ENCODE data around the gene MYBL2.

Gene MYBL2

DNA sequence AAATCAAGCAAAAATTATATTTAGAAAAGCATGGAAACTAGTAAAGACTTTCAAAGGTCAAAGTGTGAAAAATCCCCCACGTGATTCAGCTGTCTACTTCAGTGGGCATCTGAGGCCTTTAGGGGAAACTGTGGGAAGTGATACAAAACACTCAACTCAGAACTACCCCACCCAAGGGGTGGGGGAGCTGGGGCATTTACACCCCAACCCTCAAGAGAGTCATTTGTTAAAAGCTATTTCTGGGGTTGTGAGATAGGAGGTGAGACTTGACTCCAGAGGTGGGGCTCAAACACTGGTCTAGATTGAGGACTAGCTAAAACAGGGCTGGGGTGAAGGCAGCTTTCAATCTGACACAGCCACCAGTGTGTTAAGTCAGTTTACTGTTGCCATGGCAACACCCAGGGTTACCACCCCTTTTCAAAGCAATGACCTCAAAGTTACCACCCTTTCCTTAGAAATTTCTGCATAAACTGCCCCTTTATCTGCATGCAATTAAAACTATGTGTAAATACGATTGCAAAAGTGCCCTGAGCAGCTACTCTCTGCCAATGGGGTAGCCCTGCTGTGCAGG lies 69.8 kb downstream of the MYBL2 start:
- H3K4me1 Mint-ChIP-seq (ENCODE audit: low read depth in 2 of 2), result no peaks in the 10 kb centered on the region
- no peak for DNase-seq
- H3K9me3 Mint-ChIP-seq, result no peaks in the 10 kb centered on the region
- peak; percentile 33 for ATAC-seq (replicated peaks)
- peaks cover 10 to 41% of the 10 kb centered on the region in 2 donors for H3K27me3 Mint-ChIP-seq
- no peaks in the 10 kb centered on the region for H3K36me3 Mint-ChIP-seq (ENCODE audit: insufficient read depth)
- H3K27ac Mint-ChIP-seq, result no peak overlapping the region
- H3K4me3 Mint-ChIP-seq, result no peak overlapping the region

DNA sequence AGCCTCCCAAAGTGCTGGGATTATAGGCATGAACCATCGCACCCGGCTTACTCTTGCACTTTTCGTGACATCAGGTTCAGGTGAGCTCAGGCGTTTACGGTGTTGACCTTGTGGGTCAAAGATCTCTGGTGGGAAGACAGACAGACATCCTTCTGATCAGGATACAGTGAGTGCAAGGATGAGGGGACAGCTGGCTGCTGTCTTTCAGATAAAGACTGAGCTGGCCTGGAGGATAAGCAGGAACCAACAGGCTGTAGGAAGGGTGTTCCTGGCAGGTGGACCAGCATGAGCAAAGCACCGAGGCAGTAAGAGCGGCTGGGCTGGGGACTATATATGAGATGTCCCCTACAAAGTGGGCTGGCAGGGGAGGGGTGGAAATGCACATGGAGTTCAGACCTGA lies 71.0 kb downstream of the MYBL2 start:
- no peaks in the 10 kb centered on the region for H3K36me3 Mint-ChIP-seq (ENCODE audit: insufficient read depth)
- H3K9me3 Mint-ChIP-seq, result no peaks in the 10 kb centered on the region
- H3K4me1 Mint-ChIP-seq (ENCODE audit: low read depth in 2 of 2), result no peaks in the 10 kb centered on the region
- no peak overlapping the region for H3K27ac Mint-ChIP-seq
- H3K27me3 Mint-ChIP-seq, result peaks cover 10 to 33% of the 10 kb centered on the region in 2 donors
- DNase-seq (no peak), ATAC-seq (replicated peaks) (no peak)
- no peak overlapping the region for H3K4me3 Mint-ChIP-seq

DNA sequence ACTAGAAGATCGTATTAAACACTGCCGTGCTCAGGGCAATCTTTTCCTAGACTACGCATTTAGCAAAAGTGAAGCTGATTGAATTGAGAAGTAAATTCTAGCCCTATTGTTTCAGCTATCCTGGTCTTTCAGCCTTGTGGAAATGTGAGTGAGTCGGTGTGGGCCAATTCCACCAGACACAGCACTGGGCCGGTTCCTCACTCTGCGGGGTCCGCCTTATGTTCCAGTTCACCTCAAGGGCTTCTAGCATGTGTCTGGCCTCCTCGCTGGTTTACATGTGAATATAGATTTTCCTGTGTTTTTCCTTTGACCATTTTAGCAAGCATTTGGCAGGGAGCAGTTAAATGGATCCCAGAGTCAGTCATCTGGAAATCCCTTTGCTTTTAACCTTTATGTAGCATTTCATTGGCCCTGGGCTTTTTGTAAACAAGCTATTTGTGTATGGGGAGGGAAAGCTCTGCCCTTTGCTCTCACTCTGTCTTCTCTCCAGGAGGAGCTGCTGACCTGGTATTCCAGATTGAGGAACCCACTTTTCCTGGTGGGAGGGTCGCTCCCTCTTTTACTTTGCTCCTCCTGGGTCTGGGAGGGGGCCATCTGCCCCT lies 72.3 kb downstream of the MYBL2 start:
- no peak overlapping the region for H3K4me3 Mint-ChIP-seq
- no peak overlapping the region for H3K27ac Mint-ChIP-seq
- H3K4me1 Mint-ChIP-seq (ENCODE audit: low read depth in 2 of 2), result no peaks in the 10 kb centered on the region
- H3K27me3 Mint-ChIP-seq, result peaks cover 6 to 33% of the 10 kb centered on the region in 2 donors
- ATAC-seq (replicated peaks), result no peak
- no peak for DNase-seq
- H3K9me3 Mint-ChIP-seq, result no peaks in the 10 kb centered on the region
- peaks cover 3% of the 10 kb centered on the region for H3K36me3 Mint-ChIP-seq (ENCODE audit: insufficient read depth)

DNA sequence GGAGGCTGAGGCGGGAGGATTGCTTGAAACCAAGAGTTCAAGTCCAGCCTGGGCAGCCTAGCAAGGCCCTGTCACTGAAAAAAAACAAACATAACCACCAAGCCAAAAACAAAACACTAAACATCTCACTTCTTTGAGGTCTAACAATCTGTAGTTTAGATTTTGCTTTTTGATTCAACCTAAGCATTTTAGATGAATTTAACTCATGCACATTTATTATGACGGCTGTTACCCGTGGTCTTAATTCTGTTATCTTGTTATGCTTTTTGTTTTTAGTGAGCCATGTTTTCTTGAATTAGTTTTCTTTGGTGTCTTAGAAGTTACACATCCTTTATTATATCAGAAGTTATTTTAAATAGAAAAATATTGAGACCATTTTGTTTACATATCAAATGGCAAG lies 73.7 kb downstream of the MYBL2 start:
- Mint-ChIP-seq H3K27me3 (peaks cover 1 to 23% of the 10 kb centered on the region in 2 donors), H3K27ac (no peak overlapping the region), H3K9me3 (no peaks in the 10 kb centered on the region), H3K4me3 (no peak overlapping the region), H3K4me1 (ENCODE audit: low read depth in 2 of 2) (no peaks in the 10 kb centered on the region), H3K36me3 (ENCODE audit: insufficient read depth) (peaks cover 3% of the 10 kb centered on the region)
- no peak for DNase-seq
- ATAC-seq (replicated peaks), result no peak

DNA sequence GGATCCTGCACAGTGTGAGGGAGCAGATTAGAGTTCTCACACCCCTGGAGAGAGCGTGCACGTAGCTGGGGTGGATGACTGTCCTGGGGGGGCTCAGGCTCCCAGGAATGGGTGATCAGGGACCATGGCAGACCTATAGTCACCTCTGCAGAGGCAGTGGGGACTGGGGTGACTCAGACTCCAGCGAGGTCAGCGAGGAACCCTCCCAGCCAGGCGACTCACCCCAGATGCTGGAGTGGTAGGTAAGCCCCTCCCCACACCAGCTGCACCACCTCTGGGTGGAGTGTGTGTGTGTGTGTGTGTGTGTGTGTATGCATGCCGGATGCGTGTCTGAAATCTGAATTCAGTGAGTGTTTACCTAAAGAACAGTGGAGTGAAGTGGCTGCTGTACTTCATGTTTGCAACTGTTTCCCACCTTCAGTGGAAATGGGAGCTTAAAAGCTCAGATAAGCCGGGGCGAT lies 77.3 kb downstream of the MYBL2 start:
- no peaks in the 10 kb centered on the region for H3K9me3 Mint-ChIP-seq
- no peak overlapping the region for H3K27ac Mint-ChIP-seq
- H3K4me3 Mint-ChIP-seq, result no peak overlapping the region
- peaks cover 3% of the 10 kb centered on the region for H3K36me3 Mint-ChIP-seq (ENCODE audit: insufficient read depth)
- DNase-seq, result no peak
- no peak for ATAC-seq (replicated peaks)
- no peaks in the 10 kb centered on the region for H3K4me1 Mint-ChIP-seq (ENCODE audit: low read depth in 2 of 2)
- peaks cover 9 to 38% of the 10 kb centered on the region in 2 donors for H3K27me3 Mint-ChIP-seq

DNA sequence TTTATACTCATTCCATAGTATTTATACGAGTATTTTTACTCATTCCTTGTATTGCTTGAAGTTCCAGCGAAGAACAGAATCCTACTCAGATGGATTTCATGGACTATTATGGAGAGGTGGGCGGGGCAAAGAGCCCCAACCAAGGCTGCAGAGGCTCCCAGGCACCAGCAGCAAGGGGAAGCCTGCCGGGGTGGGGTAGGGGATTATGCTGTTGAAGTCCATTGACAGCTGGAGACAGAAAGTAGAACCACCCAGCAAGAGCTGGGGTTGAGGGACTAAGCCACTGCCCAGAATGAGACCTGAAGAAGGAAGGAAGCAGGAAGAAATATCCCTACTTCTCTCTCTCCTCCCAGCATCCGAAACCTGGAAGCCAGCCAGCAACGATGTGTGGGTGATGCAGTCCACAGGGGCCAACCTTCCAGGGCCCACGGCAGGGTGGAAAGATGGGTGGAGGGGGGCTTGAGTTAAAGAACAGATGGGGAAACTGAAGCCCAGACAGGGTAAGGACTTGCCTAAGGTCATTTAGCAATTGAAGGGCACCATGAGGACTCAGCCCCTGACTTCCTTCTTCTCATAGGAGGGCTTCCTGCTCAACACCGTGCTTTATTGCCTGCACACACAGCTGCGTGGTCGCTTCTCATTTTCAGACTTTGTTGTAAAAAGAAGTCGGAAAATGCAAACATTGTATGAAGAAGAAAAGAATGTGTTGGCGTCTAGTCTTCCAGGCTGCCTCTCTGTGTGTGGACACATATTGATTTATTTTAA lies 78.2 kb downstream of the MYBL2 start:
- DNase-seq, result no peak
- no peaks in the 10 kb centered on the region for H3K9me3 Mint-ChIP-seq

DNA sequence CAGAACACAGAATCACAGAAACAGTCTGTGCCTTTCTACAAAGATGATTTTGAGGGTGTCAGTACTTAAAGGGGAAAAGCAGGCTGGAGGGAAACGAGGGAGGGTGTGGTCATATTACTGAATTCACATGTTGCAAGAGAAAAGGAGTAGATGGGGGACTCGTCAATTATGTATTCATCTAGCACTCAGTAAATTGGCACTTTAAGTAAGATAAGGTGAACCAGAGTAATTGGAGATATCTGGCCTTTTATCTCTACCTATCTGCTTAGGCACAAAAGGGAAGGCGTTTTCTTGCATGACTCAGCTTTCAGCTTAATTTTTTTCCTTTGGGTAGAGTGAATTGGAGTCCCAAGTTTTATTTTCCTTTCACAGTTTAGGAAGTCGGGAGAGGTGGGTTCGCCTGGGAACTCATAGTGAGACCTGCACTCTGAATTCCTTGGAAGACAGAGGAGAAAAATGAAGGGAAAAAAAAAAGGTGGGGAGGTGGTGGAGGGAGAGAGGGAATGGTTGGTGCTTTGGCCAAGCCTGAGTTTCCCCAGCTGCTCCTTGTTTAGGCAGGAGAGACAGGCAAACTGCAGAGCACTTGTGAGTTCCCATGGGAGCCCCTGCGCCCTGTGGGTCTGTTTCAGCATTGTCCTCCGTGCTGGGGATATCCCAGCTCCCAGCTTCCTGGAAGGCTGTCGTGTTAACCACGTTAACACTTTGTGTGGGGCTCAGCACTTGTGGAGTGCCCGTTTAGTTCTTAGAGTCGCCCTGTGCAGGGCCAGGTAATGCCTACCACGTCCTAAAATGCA lies 79.6 kb downstream of the MYBL2 start:
- H3K4me1 Mint-ChIP-seq (ENCODE audit: low read depth in 2 of 2), result peaks cover 10 to 13% of the 10 kb centered on the region in 2 donors
- ATAC-seq (replicated peaks), result no peak
- no peak for DNase-seq
- H3K27ac Mint-ChIP-seq, result no peak overlapping the region
- no peak overlapping the region for H3K4me3 Mint-ChIP-seq
- H3K9me3 Mint-ChIP-seq, result no peaks in the 10 kb centered on the region
- H3K27me3 Mint-ChIP-seq, result peaks cover 26 to 60% of the 10 kb centered on the region in 2 donors
- peaks cover 6% of the 10 kb centered on the region for H3K36me3 Mint-ChIP-seq (ENCODE audit: insufficient read depth)

More for the DNA sequence above, 78.2 kb downstream of the MYBL2 start:
- peaks cover 6% of the 10 kb centered on the region for H3K36me3 Mint-ChIP-seq (ENCODE audit: insufficient read depth)
- no peak overlapping the region for H3K4me3 Mint-ChIP-seq
- no peak for ATAC-seq (replicated peaks)
- no peak overlapping the region for H3K27ac Mint-ChIP-seq
- peaks cover 0 to 4% of the 10 kb centered on the region in 2 donors for H3K4me1 Mint-ChIP-seq (ENCODE audit: low read depth in 2 of 2)
- H3K27me3 Mint-ChIP-seq, result peaks cover 16 to 46% of the 10 kb centered on the region in 2 donors

DNA sequence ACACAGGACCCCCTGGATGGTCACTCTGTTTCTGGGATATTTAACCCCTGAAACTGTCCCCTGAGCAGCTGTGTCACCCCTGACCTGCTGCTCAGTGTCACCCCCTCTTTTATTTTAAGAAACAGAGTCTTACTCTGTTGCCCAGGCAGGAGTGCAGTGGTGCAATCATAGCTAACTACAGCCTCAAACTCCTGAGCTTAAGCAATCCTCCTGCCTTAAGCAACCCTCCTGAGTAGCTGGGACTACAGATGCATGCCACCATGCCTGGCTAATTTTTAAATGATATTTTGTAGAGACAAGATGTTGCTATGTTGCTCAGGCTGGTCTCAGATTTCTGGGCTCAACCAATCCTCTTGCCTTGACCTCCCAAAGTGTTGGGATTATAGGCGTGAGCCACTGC lies 81.4 kb downstream of the MYBL2 start:
- no peaks in the 10 kb centered on the region for H3K9me3 Mint-ChIP-seq
- H3K27me3 Mint-ChIP-seq, result peaks cover 34 to 65% of the 10 kb centered on the region in 2 donors
- ATAC-seq (replicated peaks) (no peak), DNase-seq (no peak)
- H3K4me3 Mint-ChIP-seq, result no peak overlapping the region
- H3K27ac Mint-ChIP-seq, result no peak overlapping the region
- H3K36me3 Mint-ChIP-seq (ENCODE audit: insufficient read depth), result peaks cover 6% of the 10 kb centered on the region
- peaks cover 23 to 27% of the 10 kb centered on the region in 2 donors for H3K4me1 Mint-ChIP-seq (ENCODE audit: low read depth in 2 of 2)

DNA sequence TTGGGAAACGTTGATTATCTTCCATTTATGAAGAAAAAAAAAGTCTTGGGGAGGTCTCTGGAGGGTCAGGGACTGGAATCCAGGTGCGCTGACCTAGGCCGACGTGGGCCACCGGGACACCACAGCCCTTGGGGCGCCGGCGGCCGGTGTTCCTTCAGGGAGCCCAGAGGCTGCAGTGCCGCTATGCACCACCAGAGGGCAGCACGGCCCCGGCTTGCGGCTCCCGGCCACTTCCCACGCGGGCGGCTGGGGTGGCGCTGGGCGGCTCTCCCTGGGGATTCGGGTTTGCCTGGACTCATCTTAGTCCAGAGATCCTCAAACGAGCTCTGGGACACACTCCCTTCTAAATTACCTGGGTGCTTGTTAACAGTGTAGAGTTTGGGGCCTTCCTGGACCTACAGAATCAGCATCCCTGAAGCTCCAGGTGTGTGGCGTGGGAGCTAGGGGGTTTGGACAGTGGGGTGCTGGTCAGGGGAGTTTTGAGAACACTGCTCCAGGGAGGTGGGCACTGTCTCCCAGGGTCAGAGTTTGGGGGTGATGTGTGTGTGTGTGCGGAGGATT lies 82.9 kb downstream of the MYBL2 start:
- Mint-ChIP-seq H3K27ac (no peak overlapping the region), H3K4me3 (no peak overlapping the region), H3K4me1 (ENCODE audit: low read depth in 2 of 2) (peaks cover 23 to 27% of the 10 kb centered on the region in 2 donors), H3K27me3 (peaks cover 34 to 63% of the 10 kb centered on the region in 2 donors), H3K36me3 (ENCODE audit: insufficient read depth) (peaks cover 3% of the 10 kb centered on the region), H3K9me3 (no peaks in the 10 kb centered on the region)
- peak; percentile 69 for ATAC-seq (replicated peaks)
- peak; percentile 82 to 85 (median 83) for DNase-seq

DNA sequence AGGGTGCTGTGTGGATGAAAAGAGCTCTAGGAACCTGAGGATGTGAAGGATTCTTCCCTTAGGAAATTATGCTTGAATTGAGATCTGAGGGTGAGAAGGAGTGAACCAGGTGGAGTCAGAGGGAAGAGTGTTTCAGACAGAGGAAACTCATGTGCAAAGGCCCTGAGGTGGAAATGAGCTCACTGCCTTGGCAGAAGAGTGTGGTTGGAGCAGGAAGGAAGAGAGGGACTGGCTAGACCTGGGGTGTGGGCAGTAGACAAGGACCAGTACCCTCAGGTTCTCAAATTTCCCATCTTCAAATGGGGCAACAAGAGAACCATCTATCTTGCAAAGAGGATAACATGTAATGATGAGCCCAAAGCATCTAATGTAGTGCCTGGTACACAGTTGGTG lies 83.9 kb downstream of the MYBL2 start:
- DNase-seq (no peak), ATAC-seq (replicated peaks) (no peak)
- H3K4me3 Mint-ChIP-seq, result peak overlapping the region in 1 of 2 donors; percentile 46
- H3K9me3 Mint-ChIP-seq, result no peaks in the 10 kb centered on the region
- H3K4me1 Mint-ChIP-seq (ENCODE audit: low read depth in 2 of 2), result peaks cover 23 to 27% of the 10 kb centered on the region in 2 donors
- peaks cover 3% of the 10 kb centered on the region for H3K36me3 Mint-ChIP-seq (ENCODE audit: insufficient read depth)
- H3K27me3 Mint-ChIP-seq, result peaks cover 34 to 67% of the 10 kb centered on the region in 2 donors
- peak overlapping the region; percentile 44 for H3K27ac Mint-ChIP-seq

DNA sequence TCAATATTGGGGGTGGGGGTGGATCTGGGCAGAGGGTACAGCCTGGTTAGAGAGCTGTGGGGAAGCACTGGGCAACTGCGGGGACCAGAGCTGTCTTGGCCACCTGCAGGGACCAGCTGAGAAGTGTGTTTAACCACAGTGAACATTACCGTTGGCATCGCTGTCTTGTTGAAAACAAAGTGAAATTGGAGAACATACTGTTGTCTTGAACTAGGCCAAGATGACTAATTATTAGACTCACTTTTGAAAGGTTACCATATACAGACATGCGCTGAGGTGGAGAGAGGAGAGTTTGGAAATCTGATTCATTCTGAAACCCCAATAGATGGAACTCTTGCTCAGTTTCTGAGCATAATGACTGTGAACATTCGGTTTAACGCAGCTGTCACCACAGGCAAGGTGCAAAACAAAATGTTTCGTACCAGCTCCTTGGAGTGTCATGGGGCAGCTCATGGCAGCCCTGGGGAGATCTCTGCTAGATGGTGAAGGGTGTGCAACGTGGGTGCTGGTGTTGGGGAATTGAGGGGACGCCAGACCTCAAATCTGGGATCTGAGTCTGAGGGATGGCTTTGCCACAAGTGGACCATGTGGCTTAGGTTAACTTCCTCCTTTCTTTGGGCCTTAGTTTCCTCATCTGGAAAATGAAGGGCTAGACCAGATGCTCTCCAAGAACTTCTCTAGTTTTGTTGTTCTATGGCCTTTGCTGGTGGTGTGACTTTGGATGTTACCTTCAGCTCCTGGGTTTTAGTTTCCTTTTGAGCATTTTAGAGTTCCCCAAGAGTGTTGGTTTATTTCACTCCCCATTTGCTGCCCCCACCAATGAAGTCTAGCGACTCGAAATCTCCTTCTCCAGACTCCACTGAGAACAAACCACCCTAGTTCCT lies 84.5 kb downstream of the MYBL2 start:
- H3K27ac Mint-ChIP-seq, result peak overlapping the region; percentile 44
- DNase-seq (peak in 2 of 3 experiments; percentile 8 to 17), ATAC-seq (replicated peaks) (peak; percentile 66)
- peak overlapping the region; percentile 42 to 46 for H3K4me3 Mint-ChIP-seq
- peaks cover 3% of the 10 kb centered on the region for H3K36me3 Mint-ChIP-seq (ENCODE audit: insufficient read depth)
- no peaks in the 10 kb centered on the region for H3K9me3 Mint-ChIP-seq
- peaks cover 34 to 67% of the 10 kb centered on the region in 2 donors for H3K27me3 Mint-ChIP-seq
- H3K4me1 Mint-ChIP-seq (ENCODE audit: low read depth in 2 of 2), result peaks cover 23 to 27% of the 10 kb centered on the region in 2 donors

DNA sequence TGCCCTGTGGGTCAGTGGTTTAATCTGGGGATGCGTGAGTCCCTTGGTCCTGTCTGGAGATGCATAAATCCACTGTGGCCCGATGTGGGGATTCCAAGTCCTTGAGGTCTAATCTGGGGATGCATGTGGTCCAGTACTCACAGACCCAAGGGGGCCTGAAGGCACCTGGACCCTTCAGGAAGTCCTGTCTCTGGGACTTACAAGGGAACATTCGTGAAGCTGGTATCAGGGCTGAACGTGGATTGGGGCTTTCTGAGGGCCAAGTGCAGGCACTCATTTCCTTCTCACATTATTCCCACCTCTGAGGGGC lies 85.1 kb downstream of the MYBL2 start:
- no peaks in the 10 kb centered on the region for H3K9me3 Mint-ChIP-seq
- ATAC-seq (replicated peaks) (no peak), DNase-seq (no peak)
- H3K36me3 Mint-ChIP-seq (ENCODE audit: insufficient read depth), result peaks cover 3% of the 10 kb centered on the region
- H3K27ac Mint-ChIP-seq, result peak overlapping the region; percentile 44 to 52
- H3K27me3 Mint-ChIP-seq, result peaks cover 34 to 62% of the 10 kb centered on the region in 2 donors
- H3K4me1 Mint-ChIP-seq (ENCODE audit: low read depth in 2 of 2), result peaks cover 23 to 27% of the 10 kb centered on the region in 2 donors
- H3K4me3 Mint-ChIP-seq, result peak overlapping the region; percentile 22 to 42
